HCT116 (cell line): ENCODE data around the gene EP300.

Experiments
- CEBPB ChIP-seq: IDR thresholded peaks from 2 replicates; pipeline ENCODE4 v1.6.1; 2012; ENCODE audit warnings: low read depth
- FOSL1 ChIP-seq: IDR thresholded peaks from 2 replicates; pipeline ENCODE4 v1.6.1; 2012; ENCODE audit warnings: low read depth
- RAD21 ChIP-seq: IDR thresholded peaks from 2 replicates; pipeline ENCODE4 v1.6.1; 2012; ENCODE audit warnings: low read depth, mild to moderate bottlenecking
- YY1 ChIP-seq: IDR thresholded peaks from 2 replicates; pipeline ENCODE4 v1.6.1; 2011; ENCODE audit warnings: low read length, low read depth, moderate library complexity, mild to moderate bottlenecking; ENCODE audit not compliant: insufficient replicate concordance; ENCODE audit errors: extremely low read depth
- ZNF274 ChIP-seq: fragments of 200-500 bp; sonication (Bioruptor generic); IDR thresholded peaks from 2 replicates; pipeline ENCODE4 v1.6.1; 2014; ENCODE audit warnings: mild to moderate bottlenecking, low read depth, low read length, inconsistent platforms
- TF ChIP-seq, protein P1 (sequence below), 3 experiments: fragments of 200-600 bp in 1 of 3; sonication (generic) in 1 of 3; IDR thresholded peaks in 2 of 3; conservative IDR thresholded peaks in 1 of 3; 2 replicates each; pipeline ENCODE4 v1.5.1; 2012 to 2017; ENCODE audit warnings: low read depth in 2 of 3, low read length in 2 of 3, antibody characterized with exemption in 1 of 3, borderline replicate concordance in 1 of 3, control low read depth in 1 of 3, mild to moderate bottlenecking in 1 of 3, mixed read lengths in 1 of 3, mixed run types in 1 of 3, moderate library complexity in 1 of 3; ENCODE audit not compliant: insufficient read depth in 1 of 3

DNA sequence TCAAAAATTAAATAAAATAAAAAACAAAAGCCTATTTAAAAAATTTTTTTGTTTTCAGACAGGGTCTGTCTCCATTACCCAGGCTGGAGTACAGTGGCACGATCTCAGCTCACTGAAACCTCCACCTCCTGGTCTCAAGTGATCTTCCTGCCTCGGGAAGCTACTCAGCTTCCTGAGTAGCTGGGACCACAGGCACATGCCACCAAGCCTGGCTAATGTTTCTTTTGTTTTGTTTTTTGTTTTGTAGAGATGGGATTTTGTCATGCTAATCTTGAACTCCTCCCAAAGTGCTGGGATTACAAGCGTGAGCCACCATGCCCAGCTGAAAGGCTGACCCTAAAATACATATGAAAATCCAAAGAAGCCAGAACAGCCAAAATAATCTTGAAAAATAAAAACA is 92.3 kb downstream of the EP300 start:
- TF ChIP-seq, protein P1, sequence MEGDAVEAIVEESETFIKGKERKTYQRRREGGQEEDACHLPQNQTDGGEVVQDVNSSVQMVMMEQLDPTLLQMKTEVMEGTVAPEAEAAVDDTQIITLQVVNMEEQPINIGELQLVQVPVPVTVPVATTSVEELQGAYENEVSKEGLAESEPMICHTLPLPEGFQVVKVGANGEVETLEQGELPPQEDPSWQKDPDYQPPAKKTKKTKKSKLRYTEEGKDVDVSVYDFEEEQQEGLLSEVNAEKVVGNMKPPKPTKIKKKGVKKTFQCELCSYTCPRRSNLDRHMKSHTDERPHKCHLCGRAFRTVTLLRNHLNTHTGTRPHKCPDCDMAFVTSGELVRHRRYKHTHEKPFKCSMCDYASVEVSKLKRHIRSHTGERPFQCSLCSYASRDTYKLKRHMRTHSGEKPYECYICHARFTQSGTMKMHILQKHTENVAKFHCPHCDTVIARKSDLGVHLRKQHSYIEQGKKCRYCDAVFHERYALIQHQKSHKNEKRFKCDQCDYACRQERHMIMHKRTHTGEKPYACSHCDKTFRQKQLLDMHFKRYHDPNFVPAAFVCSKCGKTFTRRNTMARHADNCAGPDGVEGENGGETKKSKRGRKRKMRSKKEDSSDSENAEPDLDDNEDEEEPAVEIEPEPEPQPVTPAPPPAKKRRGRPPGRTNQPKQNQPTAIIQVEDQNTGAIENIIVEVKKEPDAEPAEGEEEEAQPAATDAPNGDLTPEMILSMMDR (IDR thresholded peaks at IDR 0.05 in 2 of 3, conservative IDR thresholded peaks at IDR 0.05 in 1 of 3; ENCODE audit: borderline replicate concordance in 1 of 3, insufficient read depth in 1 of 3, low read depth in 2 of 3, low read length in 2 of 3), result no peak
- TF ChIP-seq ZNF274 (no peak), RAD21 (no peak), CEBPB (no peak), YY1 (no peak), FOSL1 (no peak)
